Keratinocyte (primary cell): ENCODE data around the gene CDH10.

ENCODE experiments used
- CTCF ChIP-seq, 3 experiments: IDR thresholded peaks in 1 of 3; conservative IDR thresholded peaks in 1 of 3; optimal IDR thresholded peaks in 1 of 3; 2 replicates in 2 of 3; 3 replicates in 1 of 3; pipeline versions ENCODE3 to v1.5.1; 2011; ENCODE audit warnings: low read length in 3 of 3, mild to moderate bottlenecking in 3 of 3, moderate library complexity in 2 of 3, control low read depth in 1 of 3, inconsistent platforms in 1 of 3; ENCODE audit not compliant: insufficient read depth in 2 of 3; ENCODE audit errors: extremely low read depth in 1 of 3
- EZH2 ChIP-seq: IDR thresholded peaks from one replicate; pipeline ENCODE4 v1.6.1; 2012; ENCODE audit warnings: inconsistent platforms, mild to moderate bottlenecking, low read length, moderate library complexity

DNA sequence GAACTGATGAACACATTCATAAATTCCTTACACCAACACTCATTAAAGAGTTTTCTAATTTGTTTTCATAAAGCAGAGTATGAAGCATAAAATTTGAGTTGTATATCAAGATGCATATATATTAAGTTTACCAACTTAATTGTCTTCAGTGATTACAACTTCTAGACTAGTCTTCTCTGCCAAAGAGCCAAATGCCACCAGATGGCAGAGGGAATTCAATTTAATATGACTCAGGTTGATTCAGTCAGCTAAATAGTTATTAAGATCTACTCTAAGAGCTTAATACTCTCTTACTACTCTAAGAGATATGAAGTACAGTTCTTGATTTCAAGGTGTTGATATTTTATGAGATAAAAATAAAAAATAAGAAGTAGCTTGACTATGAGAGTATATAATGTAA is 53.4 kb downstream of the CDH10 start:
- TF ChIP-seq CTCF (optimal IDR thresholded peaks at IDR 0.05 in 1 of 3, IDR thresholded peaks at IDR 0.05 in 1 of 3, conservative IDR thresholded peaks at IDR 0.05 in 1 of 3; ENCODE audit: extremely low read depth in 1 of 3, insufficient read depth in 2 of 3, low read length in 3 of 3) = no peak
- no peak for TF ChIP-seq EZH2
